Activated CD8-positive, alpha-beta memory T cell treated with anti-CD3 and anti-CD28 coated beads for 24 hours (primary cell): ENCODE data around the gene SLC35A5.

Experiments
- DNase-seq: peaks from one replicate; pipeline ENCODE4 v3.0.0-alpha.2; 2020

The SLC35A5 gene

DNA sequence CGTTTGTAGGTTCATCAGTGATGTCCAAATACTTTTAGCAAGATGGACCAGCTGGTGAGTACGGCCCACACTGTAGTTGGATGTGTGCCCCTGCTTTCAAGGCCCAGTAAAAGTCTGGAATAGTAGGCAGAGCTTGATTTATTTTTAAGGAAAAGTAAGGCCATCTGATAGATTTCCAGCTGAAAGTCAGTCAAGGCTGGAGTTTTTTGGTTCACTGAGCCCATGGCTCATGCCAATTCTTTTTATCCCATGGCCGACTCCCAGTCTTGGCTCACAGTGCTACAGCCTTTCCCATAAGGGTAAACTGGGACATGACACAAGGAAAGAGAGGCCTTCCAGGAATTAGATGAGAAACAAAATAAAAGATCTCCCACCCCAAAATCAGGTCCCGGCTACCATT, 65.6 kb downstream of the SLC35A5 start:
- no peak for DNase-seq

DNA sequence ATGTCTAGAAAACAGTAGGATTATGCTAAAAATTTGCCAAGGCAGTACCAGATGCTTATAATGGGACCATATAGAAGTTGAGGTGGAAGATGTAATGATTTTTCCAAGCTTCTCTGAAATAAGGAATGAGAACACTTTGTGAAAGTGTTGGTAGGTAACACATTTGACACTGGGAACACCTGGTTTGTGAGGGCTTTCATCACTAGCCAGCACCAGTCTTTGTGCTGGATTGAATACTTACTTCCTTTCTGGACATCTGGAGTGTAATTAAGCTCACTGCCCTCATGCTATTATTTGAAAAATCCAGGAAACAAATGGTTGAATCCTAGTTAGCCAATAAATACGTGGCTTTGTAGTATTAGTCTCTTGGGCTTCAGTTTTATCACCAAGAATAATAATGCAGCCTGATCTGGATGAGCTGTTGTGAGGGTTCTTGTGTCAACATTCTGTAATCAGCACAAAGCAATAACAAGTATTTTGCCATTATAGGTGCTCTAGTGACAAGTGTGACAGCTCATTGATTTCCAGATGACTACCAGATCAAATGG, 66.1 kb downstream of the SLC35A5 start:
- DNase-seq: no peak

DNA sequence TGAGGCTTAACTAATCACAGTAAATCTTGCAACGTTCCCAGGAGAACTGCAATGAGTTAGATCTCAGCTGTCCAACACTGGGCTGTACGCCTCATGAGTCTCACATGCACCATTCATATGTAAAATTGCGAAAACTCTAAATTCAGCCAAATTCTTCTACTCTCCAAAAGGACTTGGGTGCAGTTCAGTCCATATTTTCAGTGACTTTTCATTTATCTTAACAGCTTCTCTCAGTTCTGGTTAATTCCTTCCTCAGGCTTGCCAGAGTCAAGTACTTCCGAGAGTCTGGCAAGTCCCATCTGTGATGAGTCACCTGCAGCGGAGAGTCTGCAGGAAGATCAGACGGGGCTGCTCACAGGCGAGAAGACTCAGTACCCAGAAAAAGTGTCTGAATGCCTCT, 67.6 kb downstream of the SLC35A5 start:
- no peak for DNase-seq

DNA sequence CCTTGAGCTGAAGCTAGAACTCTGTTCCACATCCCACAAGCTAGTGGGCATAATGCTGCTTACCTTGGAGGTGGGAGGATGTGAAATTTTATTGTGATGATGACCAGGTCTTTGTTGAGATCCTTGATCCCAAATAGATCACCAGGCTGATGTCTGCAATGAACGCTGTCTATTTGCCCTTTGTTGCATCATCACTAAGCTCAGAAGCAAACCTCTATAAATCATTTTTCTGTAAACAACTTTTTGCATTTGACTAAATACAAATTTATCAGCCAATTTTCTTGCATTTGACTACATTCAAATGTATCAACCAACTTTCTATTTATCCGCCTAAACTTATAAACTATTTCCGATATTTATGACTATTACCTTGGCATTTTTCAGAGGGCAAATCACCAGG, 69.4 kb downstream of the SLC35A5 start:
- no peak for DNase-seq

DNA sequence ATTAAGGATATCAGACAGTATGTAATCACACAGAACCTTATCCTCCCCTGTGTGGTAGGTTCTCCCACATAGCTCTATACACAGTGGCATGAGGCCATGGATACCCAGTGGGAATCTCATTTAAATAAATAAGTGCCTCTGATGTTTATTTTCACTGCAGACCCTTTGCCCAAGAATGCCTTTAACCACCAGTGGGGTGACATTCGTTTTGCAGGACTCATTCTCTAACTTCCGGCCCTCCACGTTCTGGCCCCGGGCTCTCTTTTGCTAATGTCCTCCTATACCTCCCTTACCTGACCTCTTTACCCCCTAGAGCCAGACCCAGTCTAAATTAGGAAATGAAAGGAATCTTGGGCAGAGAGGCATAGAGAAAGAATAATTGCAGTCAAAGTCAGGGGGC, 70.8 kb downstream of the SLC35A5 start:
- DNase-seq: no peak

DNA sequence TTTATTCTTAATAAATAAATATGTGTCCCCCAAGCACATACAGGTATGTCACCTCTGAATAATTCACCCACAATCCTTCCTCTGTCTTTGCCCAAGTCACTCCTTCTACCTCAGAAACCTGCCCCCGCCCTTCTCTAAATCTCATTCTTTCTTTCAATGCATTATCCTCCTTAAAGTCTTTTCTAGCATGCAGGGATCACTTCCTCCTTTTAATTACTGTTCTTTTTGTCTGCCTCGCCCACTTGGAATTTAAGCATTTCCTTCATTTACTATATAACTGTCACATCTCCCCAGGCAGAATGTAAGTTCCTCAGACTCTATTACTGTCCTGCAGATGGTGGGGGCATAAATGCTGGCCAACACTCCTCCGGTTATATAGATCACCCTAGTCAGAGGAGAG, 71.3 kb downstream of the SLC35A5 start:
- DNase-seq: no peak

DNA sequence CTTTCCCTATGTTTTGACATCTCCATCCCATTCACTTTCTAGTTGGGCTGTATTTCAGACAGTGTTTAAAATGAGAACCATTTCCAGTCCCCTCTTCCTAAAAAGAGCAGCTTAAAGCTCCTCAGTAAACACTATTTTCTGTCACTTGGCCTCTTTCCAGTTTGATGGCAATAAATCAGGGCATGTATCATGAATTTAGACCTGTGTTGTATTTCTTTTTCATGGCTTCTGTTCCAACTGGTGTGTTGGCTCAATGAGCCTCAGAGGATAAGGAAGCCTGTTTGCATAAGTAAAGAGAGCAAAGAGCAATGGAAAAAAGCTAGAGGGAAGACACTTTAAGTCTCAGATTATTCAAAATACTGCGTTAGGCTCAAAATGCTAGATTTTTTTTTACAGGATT, 71.9 kb downstream of the SLC35A5 start:
- DNase-seq: no peak

DNA sequence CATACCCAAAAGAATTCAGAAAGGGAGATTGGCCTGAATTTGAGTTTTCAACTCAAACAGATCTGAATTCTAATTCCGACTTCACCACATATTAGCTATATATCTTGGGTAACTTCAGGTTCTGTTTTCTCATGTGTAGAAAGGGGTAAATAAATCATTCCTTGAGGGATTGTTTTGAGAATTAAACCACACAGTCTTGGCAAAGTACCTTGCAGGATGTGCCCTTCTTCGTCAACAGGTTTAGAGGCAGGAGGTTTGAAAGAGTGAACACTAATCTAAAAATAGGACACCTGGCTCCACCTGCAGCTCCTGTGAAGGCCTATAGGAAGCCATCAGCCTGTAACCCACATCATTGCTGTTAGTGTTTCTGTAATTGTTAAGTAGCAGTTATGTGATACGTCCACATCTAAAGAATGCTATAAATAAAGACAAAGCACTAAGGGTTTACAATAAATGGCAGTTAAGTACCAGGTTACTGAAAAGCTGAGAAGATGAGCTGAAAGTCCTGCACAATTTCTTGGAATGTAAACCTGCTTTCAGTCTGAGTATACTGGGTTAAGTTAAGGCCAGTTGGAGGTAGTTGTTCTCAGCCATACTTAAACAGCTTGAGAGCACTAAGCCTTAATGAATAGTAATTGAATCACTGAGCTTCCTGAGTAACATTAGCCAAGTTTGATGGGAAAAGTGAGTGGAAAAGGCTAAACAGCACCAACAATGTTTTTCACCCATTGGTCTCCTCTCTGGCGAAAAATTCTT, 73.1 kb downstream of the SLC35A5 start:
- no peak for DNase-seq
